GM12892 (cell line): ENCODE data around the gene C2orf68.

Experiments used
- POLR2A ChIP-seq: IDR thresholded peaks from 2 replicates; pipeline ENCODE4 v1.6.1; 2011; ENCODE audit warnings: low read depth, low read length, control low read depth
- POLR2AphosphoS5 ChIP-seq: IDR thresholded peaks from 2 replicates; pipeline ENCODE4 v1.6.1; 2011; ENCODE audit warnings: low read depth, low read length, control low read depth
- TAF1 ChIP-seq: IDR thresholded peaks from 2 replicates; pipeline ENCODE4 v1.6.1; 2011; ENCODE audit warnings: low read depth, mild to moderate bottlenecking, control low read depth, low read length, borderline replicate concordance

DNA sequence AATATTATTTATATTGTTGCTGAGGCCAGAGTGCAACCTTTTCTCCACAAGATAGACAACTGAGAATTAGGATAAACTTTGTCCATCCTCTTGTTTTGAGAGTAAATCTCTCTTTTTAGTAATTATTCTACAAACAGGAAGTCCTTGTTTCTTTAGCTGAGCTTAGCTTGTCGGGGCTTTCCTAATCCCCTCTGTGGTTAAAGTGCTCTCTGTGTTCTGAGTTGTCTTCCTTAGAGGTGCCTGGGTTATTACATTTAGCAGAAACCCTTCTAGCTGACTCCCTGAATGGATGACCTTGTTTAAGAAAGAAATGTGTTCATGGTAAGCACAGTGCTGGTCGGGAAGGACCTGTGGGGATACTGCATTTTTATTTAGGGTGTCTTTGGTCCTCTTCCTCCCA lies 16.8 kb upstream of the C2orf68 start:
- TF ChIP-seq POLR2A (no peak), POLR2AphosphoS5 (no peak), TAF1 (no peak)
